GM11168 (cell line): ENCODE measurements around the gene CSNK2A1.
"Not testable (repeated sequence)": the region's sequence is repeated elsewhere in the genome, so short reads cannot be mapped to it uniquely, and the experiment has no call there.

Source experiments
- in situ Hi-C: fragments of 300-500 bp; cut with MboI; formaldehyde crosslinking; loops from one replicate; pipeline ENCODE4 v1.12.0; 2022; ENCODE audit warnings: low sequenced_read_pairs; ENCODE audit not compliant: unreplicated experiment

Gene CSNK2A1

GRCh38 chr20:467755-468154 is 75.8 kb downstream of the CSNK2A1 start:
- in situ Hi-C loops = no loop called here

- in situ Hi-C loops = no loop called here
Observed at GRCh38 chr20:462199-462991, 81.2 kb downstream of the CSNK2A1 start, which contains the start of gene TBC1D20. Gene TBC1D20 (minus strand): TSS chr20:462533. CDS start chr20:462405, 128 bp downstream.

DNA sequence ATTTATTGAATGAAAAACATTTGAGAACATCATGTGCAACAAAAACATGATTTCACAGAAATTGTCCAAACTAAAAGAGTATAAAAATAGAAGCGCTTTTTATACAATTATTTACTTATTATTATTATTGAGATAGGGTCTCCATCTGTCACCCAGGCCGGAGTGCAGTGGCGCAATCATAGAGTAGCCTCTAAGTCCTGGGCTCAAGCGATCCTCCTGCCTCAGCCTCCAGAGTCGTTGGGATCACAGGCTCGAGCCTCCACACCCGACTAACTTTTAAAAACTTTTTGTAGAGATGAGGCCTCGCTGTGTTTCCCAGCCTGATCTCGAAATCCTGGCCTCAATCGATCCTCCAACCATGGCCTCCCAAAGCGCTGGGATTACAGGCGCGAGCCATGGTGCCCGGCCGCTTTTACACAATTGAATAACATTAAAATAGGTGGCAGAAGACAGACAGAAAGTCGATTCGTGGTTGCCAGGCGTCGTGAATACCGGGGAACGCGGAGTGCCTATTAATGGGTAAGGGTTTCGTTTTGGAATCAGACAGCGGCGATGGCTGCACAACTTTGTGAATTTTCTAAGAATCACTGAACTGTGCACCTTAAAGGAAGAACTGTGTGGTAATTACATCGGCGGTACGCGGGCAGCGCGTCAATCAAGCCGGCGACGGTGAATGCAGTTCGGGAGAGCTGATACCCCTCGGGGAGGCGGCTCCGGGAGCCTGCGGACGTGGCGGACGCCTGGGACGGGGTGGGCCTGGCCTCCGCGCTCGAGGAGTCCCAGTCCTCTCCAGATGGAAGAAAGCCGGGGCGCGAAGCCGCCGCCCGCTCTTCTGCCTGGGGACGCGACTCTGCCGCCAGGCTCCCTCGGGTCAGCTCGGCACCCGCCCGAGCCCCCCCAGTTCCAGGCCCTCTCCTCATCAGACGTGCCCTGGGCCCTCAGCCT is 82.1 kb downstream of the CSNK2A1 start:
- in situ Hi-C loops = no loop called here

GRCh38 chr20:460707-461106 is 82.9 kb downstream of the CSNK2A1 start:
- in situ Hi-C loops = no loop called here

DNA sequence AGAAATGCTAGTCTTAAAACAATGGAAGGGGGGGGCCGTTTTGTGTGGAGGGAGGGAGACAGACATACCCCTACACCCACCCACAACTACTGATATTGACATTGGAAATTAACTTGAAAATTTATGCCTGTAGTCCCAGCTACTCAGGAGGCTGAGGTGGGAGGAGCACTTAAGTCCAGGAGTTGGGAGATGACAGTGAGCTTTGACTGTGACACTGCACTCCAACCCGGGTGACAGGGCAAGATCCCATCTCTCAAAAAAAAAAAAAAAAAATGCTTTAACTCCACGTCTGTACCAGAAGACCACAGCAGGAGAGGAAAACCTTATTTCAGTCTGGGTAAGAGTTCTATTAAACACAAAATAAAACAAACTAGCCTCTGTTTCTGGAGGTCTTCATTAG is 83.4 kb downstream of the CSNK2A1 start:
- in situ Hi-C loops = no loop called here

DNA sequence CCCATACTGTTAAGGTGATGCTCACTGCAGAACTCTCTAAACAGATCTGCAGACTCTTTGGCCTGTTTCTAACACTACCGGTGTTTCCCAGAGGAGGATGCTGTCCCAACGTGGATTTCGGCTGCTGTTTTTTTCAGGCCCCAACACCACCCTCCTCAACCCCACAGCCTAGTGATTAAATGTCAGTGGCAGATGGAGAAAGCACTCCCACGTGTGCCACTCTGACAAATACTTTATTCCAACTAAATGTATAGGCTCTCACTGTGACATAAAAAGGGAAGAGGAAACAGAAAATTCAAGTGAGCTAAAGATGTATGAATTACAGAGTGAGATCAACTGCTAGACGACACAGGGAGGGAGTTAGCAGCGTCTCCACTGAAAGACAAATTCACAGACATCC is 84.8 kb downstream of the CSNK2A1 start:
- in situ Hi-C loops = no loop called here

DNA sequence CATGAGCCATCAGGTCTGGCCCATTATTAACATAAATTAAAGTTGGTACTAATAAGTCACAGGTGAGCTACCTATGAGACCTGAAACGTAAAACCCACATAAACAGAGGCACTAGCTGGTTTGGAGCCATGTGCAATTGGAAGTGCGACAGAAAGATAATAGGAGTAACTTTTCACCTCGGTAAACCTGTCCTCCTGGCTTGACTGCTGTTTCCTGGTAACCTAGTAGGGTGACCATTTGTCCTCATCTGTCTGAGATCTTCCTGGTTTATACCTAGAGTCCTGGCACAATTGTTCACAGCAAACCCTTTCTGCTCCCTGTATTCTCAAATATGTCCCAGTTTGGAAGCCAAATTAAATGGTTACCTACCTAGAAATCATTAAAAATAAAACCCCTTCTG is 88.6 kb downstream of the CSNK2A1 start:
- in situ Hi-C loops = no loop called here

- in situ Hi-C loops = not testable (repeated sequence)
Observed at GRCh38 chr20:452021-452420, 91.6 kb downstream of the CSNK2A1 start.

GRCh38 chr20:445514-446336 is 97.9 kb downstream of the CSNK2A1 start:
- in situ Hi-C loops = no loop called here

- in situ Hi-C loops = no loop called here
Observed at GRCh38 chr20:444862-445426, 98.6 kb downstream of the CSNK2A1 start.

- in situ Hi-C loops = no loop called here
Observed at GRCh38 chr20:444117-444516, 99.5 kb downstream of the CSNK2A1 start.

DNA sequence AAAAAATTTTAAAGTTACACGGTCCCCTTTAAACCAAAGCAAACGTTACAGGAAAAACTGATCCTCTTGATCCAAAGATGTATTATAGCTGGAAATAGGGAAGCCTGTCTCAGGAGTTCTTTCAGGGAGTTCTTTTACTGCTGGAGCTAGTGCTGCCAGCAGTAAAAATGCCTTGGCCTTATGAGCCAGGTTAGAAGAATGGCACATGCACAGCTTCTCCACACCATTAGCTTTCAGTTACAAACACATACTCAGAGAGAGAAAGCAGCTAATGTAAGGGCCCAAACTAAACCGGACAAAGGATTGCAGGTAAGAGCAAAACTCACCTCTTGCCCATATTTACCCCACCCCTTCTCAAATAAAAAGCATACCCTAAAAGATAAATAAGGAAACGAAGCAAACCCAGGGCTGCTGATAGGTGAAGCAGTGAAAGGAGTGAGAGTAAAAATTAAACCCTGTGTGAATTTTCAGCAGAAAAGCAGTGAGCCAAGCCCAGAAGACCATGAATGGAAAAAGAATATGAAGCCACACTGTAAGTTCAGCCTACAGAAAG is 100.3 kb downstream of the CSNK2A1 start:
- in situ Hi-C loops = no loop called here

DNA sequence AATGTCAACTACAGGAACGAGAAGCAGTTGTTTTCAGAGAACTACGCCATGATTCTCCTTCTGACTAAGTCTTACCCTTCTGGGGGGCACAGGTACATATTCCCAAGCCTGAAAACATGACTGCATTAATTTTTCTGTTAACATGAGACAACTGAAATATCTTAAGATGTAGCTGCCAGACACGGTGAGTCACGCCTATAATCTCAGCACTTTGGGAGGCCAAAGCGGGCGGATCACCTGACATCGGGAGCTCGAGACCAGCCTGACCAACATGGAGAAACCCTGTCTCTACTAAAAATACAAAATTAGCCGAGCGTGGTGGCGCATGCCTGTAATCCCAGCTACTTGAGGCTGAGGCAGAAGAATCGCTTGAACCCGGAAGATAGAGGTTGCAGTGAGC is 103.0 kb downstream of the CSNK2A1 start:
- in situ Hi-C loops = no loop called here

GRCh38 chr20:440148-440547 is 103.4 kb downstream of the CSNK2A1 start:
- in situ Hi-C loops = no loop called here

GRCh38 chr20:438571-439469 is 104.8 kb downstream of the CSNK2A1 start:
- in situ Hi-C loops = no loop called here

GRCh38 chr20:437787-438486 is 105.7 kb downstream of the CSNK2A1 start:
- in situ Hi-C loops = no loop called here

DNA sequence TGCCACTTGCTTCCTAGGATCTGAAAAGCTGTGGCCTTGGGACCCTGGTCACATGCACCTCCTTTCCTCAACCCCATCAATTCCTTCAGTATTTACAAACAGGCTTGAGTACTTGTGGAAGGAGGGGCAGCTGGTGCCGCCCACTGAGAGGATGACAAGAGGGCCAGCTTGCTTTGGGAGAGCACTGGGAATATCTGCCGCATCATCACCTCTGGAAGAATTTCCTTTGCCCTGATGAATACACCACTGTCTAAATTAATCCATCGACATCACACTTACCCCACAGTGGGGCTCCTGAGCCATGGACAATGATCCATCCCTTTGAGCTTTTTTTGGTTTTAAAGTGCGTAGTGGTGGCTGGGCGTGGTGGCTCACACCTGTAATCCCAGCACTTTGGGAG is 107.1 kb downstream of the CSNK2A1 start:
- in situ Hi-C loops = no loop called here

- in situ Hi-C loops = no loop called here
Observed at GRCh38 chr20:435558-435957, 108.0 kb downstream of the CSNK2A1 start.
